ENCODE data around the gene ULBP2.
"Not testable (repeated sequence)": the region's sequence is repeated elsewhere in the genome, so short reads cannot be mapped to it uniquely, and the experiment has no call there.

ULBP2 gene

GRCh38 chr6:149919834-149920225 is 22.0 kb upstream of the ULBP2 start:
- TF ChIP-seq, protein P1, sequence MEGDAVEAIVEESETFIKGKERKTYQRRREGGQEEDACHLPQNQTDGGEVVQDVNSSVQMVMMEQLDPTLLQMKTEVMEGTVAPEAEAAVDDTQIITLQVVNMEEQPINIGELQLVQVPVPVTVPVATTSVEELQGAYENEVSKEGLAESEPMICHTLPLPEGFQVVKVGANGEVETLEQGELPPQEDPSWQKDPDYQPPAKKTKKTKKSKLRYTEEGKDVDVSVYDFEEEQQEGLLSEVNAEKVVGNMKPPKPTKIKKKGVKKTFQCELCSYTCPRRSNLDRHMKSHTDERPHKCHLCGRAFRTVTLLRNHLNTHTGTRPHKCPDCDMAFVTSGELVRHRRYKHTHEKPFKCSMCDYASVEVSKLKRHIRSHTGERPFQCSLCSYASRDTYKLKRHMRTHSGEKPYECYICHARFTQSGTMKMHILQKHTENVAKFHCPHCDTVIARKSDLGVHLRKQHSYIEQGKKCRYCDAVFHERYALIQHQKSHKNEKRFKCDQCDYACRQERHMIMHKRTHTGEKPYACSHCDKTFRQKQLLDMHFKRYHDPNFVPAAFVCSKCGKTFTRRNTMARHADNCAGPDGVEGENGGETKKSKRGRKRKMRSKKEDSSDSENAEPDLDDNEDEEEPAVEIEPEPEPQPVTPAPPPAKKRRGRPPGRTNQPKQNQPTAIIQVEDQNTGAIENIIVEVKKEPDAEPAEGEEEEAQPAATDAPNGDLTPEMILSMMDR (IDR thresholded peaks at IDR 0.05), result no peak
- peaks cover 69% of the 10 kb centered on the region for H3K27me3 ChIP-seq

DNA sequence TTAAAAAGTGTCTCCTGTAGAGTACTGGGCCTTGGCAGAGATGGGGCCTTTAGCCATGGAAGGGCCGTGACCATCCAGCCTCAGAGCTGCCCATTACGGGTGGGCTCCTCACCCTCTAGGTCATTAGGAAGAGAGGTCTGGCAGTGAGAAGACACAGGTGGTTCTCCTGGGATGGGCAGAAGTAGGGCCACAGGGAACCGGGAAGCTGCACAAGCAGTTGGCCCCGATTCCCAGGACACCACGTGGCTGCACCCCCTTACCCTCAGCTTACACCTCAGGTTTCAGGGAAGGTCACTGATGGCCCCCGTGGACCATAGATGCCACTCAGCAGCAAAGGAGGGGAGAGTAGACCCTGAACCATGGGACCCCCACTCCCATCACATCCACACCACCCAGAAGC is 20.5 kb upstream of the ULBP2 start:
- Histone ChIP-seq H3K27ac (no peak overlapping the region), H3K4me1 (ENCODE audit: control insufficient read depth in 1 of 2, insufficient read depth in 1 of 2, low read depth in 1 of 2, low read length in 1 of 2) (peaks cover 17 to 24% of the 10 kb centered on the region in 2 experiments), H3K27me3 (peaks cover 84% of the 10 kb centered on the region), H3K9me3 (no peaks in the 10 kb centered on the region), H3K4me3 (ENCODE audit: low read depth in 1 of 2, low read length in 1 of 2) (no peak overlapping the region), H3K36me3 (no peaks in the 10 kb centered on the region)
- TF ChIP-seq, protein P1 (IDR thresholded peaks at IDR 0.05), result no peak

More at GRCh38 chr6:149919834-149920225, 22.0 kb upstream of the ULBP2 start:
- H3K4me3 ChIP-seq (ENCODE audit: low read depth in 1 of 2, low read length in 1 of 2), result no peak overlapping the region
- no peaks in the 10 kb centered on the region for H3K9me3 ChIP-seq
- no peaks in the 10 kb centered on the region for H3K36me3 ChIP-seq
- H3K27ac ChIP-seq, result no peak overlapping the region
- peaks cover 6 to 13% of the 10 kb centered on the region in 2 experiments for H3K4me1 ChIP-seq (ENCODE audit: control insufficient read depth in 1 of 2, insufficient read depth in 1 of 2, low read depth in 1 of 2, low read length in 1 of 2)

DNA sequence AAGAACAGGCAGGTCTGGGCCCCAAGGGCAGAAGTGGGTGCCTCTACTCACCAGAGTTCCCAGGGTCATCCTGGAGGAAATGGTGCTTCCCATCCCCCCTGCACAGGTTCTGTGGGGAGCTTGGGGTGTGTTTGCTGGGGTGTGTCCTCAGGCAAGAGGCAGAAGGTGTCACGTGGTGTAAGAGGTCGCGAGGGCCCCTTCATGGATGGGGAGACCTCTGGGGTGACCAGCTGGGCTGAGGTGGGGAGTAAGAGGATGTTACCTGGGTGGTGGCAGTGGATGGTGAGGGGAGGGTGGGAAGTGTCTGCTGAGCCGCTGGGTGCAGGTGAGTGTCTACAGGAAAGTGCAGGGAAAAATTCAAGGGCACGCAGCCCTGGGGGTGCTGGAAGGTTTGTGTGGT is 19.7 kb upstream of the ULBP2 start:
- not testable (repeated sequence) for H3K36me3 ChIP-seq; H3K4me3 ChIP-seq (ENCODE audit: low read depth in 1 of 2, low read length in 1 of 2); H3K9me3 ChIP-seq; H3K27ac ChIP-seq
- Histone ChIP-seq H3K4me1 (ENCODE audit: control insufficient read depth in 1 of 2, insufficient read depth in 1 of 2, low read depth in 1 of 2, low read length in 1 of 2) (peaks cover 17 to 24% of the 10 kb centered on the region in 2 experiments), H3K27me3 (peaks cover 92% of the 10 kb centered on the region)

GRCh38 chr6:149922642-149923326 is 19.0 kb upstream of the ULBP2 start, which contains the start of gene RAET1G:
Gene RAET1G (minus strand): TSS chr6:149923121. CDS start chr6:149923010, 111 bp downstream.
- H3K36me3 ChIP-seq, result no peaks in the 10 kb centered on the region
- TF ChIP-seq, protein P1 (IDR thresholded peaks at IDR 0.05), result no peak
- no peak within 1 kb of the TSS for H3K27ac ChIP-seq
- peaks cover 17 to 24% of the 10 kb centered on the region in 2 experiments for H3K4me1 ChIP-seq (ENCODE audit: control insufficient read depth in 1 of 2, insufficient read depth in 1 of 2, low read depth in 1 of 2, low read length in 1 of 2)
- peaks cover 98% of the 10 kb centered on the region for H3K27me3 ChIP-seq
- peak within 1 kb of the TSS; percentile 17 to 21 for H3K4me3 ChIP-seq (ENCODE audit: low read depth in 1 of 2, low read length in 1 of 2)
- H3K9me3 ChIP-seq, result no peaks in the 10 kb centered on the region

DNA sequence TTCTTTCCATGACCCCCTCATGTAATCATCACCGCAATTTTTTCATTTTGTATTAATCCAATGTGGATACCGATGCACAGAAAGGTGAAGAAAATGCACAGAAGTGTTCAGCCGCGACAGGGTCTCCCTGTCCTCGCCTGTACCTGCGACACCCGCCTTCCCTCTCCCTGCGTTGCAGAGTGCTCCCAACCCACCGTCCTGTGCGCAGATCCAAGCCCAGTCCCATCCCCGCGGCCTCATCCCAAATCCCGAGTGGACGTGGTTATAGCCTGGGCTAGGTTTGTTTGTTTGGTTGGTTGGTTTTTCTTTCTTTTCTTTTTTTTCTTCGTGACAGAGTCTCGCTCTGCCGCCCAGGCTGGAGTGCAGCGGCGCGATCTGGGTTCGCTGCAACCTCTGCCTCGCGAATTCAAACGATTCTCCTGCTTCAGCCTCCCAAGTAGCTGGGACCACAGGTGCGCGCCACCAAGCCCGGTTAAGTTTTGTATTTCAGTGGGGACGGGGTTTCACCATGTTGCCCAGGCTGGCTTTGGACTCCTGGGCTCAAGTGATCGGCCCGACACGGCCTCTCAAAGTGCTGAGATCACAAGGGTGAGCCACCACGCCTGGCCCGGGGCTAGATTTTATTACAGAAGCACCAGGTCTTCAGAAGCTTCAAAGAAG is 18.4 kb upstream of the ULBP2 start:
- H3K4me1 ChIP-seq (ENCODE audit: control insufficient read depth in 1 of 2, insufficient read depth in 1 of 2, low read depth in 1 of 2, low read length in 1 of 2), result peaks cover 17 to 24% of the 10 kb centered on the region in 2 experiments
- TF ChIP-seq, protein P1 (IDR thresholded peaks at IDR 0.05), result no peak
- no peak overlapping the region for H3K27ac ChIP-seq
- H3K36me3 ChIP-seq, result no peaks in the 10 kb centered on the region
- peaks cover 98% of the 10 kb centered on the region for H3K27me3 ChIP-seq
- H3K4me3 ChIP-seq (ENCODE audit: low read depth in 1 of 2, low read length in 1 of 2), result peak overlapping the region; percentile 17 to 21
- H3K9me3 ChIP-seq, result no peaks in the 10 kb centered on the region

Data from neutrophil (primary cell).